WI38 (cell line): Measurements from ENCODE around the gene ZNF8.
A peak's percentile ranks its signal among the peaks of the same experiment; 100 is the strongest.

Experiments used
- H3K4me3 ChIP-seq: 2 replicates; pipeline ENCODE4 v1.5.1; 2011; ENCODE audit warnings: low read depth, mild to moderate bottlenecking, control low read depth, low read length
- CTCF ChIP-seq: IDR thresholded peaks from 2 replicates; pipeline ENCODE4 v1.5.1; 2012; ENCODE audit warnings: low read depth, mild to moderate bottlenecking, control low read depth, low read length

The ZNF8 gene

GRCh38 chr19:58326501-58326913, 47.8 kb downstream of the ZNF8 start:
- TF ChIP-seq CTCF: no peak
- peak overlapping the region; percentile 90 for H3K4me3 ChIP-seq

- TF ChIP-seq CTCF: no peak
- H3K4me3 ChIP-seq: peak within 1 kb of the TSS; percentile 90
These were observed 48.4 kb downstream of the ZNF8 start, which contains the start of gene ZSCAN22 for GRCh38 chr19:58326914-58327726. ZSCAN22 (plus strand) TSS chr19:58326994; CDS start chr19:58334803, 7,809 bp downstream.

GRCh38 chr19:58328999-58329398, 50.2 kb downstream of the ZNF8 start:
- no peak for TF ChIP-seq CTCF
- H3K4me3 ChIP-seq: no peak overlapping the region

GRCh38 chr19:58330458-58330857, 51.7 kb downstream of the ZNF8 start:
- H3K4me3 ChIP-seq: no peak overlapping the region
- no peak for TF ChIP-seq CTCF

- no peak for TF ChIP-seq CTCF
These were observed 53.9 kb downstream of the ZNF8 start for GRCh38 chr19:58332697-58333096.

GRCh38 chr19:58334691-58335249, 56.0 kb downstream of the ZNF8 start:
- TF ChIP-seq CTCF: no peak
- H3K4me3 ChIP-seq: no peak overlapping the region

More at GRCh38 chr19:58332697-58333096, 53.9 kb downstream of the ZNF8 start:
- H3K4me3 ChIP-seq: no peak overlapping the region

GRCh38 chr19:58335630-58336029, 56.9 kb downstream of the ZNF8 start:
- H3K4me3 ChIP-seq: no peak overlapping the region
- TF ChIP-seq CTCF: no peak
